Measurements from ENCODE around the gene WIPI1.

The WIPI1 gene

GRCh38 chr17:68468334-68468733, 11.0 kb upstream of the WIPI1 start:
- H3K4me3 ChIP-seq (ENCODE audit: low read length), result no peak overlapping the region
- TF ChIP-seq, protein P1, sequence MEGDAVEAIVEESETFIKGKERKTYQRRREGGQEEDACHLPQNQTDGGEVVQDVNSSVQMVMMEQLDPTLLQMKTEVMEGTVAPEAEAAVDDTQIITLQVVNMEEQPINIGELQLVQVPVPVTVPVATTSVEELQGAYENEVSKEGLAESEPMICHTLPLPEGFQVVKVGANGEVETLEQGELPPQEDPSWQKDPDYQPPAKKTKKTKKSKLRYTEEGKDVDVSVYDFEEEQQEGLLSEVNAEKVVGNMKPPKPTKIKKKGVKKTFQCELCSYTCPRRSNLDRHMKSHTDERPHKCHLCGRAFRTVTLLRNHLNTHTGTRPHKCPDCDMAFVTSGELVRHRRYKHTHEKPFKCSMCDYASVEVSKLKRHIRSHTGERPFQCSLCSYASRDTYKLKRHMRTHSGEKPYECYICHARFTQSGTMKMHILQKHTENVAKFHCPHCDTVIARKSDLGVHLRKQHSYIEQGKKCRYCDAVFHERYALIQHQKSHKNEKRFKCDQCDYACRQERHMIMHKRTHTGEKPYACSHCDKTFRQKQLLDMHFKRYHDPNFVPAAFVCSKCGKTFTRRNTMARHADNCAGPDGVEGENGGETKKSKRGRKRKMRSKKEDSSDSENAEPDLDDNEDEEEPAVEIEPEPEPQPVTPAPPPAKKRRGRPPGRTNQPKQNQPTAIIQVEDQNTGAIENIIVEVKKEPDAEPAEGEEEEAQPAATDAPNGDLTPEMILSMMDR (conservative IDR thresholded peaks at IDR 0.05; ENCODE audit: low read depth, low read length), result no peak
- no peak for DNase-seq (ENCODE audit: low read depth)

DNA sequence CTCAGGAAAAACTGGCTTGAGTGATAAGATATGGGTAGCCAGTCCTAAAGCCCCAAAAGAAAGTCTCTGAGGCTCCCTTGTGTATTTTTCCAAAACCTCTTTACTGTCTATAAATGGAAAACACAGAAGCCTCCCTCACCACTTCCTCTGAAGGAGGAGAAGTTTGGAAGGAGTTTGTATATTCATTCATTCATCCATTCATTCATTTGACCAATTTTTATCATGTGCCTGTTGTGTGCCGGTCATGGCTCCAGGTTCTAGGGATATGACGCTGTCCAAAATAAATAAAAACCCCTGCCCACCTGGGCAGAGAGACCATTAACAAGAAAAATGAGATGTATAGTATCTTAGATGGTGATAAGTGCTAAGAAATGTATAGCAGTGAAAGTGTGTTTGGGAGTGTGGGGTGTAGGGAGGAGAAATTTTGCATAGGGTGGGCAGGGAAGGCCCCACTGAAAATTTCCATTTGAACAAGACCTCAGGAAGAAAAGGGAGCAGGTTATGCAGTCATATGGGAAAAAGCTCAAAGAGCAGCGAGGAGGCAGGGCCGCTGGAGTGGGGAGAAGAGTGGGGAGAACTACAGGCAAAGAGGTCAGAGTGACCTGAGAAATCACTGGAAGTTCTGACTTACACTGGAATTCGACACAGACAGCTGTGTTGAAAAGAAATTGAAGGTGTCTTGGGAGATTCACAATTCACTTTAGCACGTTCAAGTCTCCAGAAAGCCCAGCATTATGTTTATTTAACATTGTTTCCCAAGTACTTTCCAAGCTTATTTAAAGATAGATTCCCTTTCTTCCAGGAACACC, 6.1 kb upstream of the WIPI1 start:
- no peak for DNase-seq (ENCODE audit: low read depth)
- TF ChIP-seq, protein P1 (conservative IDR thresholded peaks at IDR 0.05; ENCODE audit: low read depth, low read length), result no peak
- no peak overlapping the region for H3K4me3 ChIP-seq (ENCODE audit: low read length)

GRCh38 chr17:68462381-68463210, 5.3 kb upstream of the WIPI1 start:
- DNase-seq (ENCODE audit: low read depth), result no peak
- no peak overlapping the region for H3K4me3 ChIP-seq (ENCODE audit: low read length)
- TF ChIP-seq, protein P1 (conservative IDR thresholded peaks at IDR 0.05; ENCODE audit: low read depth, low read length), result peak; percentile 65

GRCh38 chr17:68461589-68461988, 4.3 kb upstream of the WIPI1 start:
- TF ChIP-seq, protein P1 (conservative IDR thresholded peaks at IDR 0.05; ENCODE audit: low read depth, low read length), result no peak
- no peak overlapping the region for H3K4me3 ChIP-seq (ENCODE audit: low read length)
- DNase-seq (ENCODE audit: low read depth), result no peak

DNA sequence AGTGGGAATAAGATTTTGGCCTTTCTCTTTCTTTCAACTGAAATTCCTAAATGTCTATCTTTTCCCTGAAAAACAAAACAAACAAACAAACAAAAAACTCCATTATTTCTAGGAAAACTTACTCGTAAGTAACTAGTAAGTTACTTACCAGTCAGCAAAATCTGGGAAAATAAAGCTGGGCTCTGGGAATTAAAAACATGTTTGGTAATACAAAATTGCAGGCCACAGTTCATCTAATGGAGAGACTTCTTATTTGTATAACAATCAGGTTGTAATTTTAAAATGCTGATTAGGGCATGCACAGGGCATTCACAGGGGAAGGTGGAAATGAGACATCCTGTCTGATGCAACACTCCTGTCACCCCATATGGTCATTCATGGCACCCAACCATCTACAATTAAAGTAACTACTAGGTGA, 3.8 kb upstream of the WIPI1 start:
- TF ChIP-seq, protein P1 (conservative IDR thresholded peaks at IDR 0.05; ENCODE audit: low read depth, low read length), result no peak
- H3K4me3 ChIP-seq (ENCODE audit: low read length), result no peak overlapping the region
- DNase-seq (ENCODE audit: low read depth), result no peak

DNA sequence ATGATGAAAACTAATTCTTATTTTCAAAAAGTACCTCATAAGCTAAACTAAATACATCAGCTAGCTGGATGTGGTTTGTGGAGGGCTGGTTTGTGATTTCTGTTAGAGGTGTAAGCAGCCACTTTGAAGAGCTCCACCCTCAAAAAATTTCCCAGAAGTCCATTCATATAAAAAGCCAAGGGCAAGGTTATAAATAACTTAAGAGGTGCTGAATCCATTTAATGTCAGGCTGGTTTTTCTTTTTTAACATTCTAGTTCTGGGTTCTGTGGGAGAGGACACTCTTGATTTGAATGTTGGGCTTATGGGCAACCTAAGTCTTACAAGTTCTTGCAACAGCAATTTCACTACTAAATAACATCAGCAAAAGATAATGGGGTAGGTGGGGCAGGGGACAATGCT, 3.4 kb upstream of the WIPI1 start:
- no peak for DNase-seq (ENCODE audit: low read depth)
- H3K4me3 ChIP-seq (ENCODE audit: low read length), result no peak overlapping the region
- TF ChIP-seq, protein P1 (conservative IDR thresholded peaks at IDR 0.05; ENCODE audit: low read depth, low read length), result no peak

All from retinal pigment epithelial cell (primary cell).